Occipital lobe (tissue), 2 donors: ENCODE results near the gene RNGTT. TPM values are rescaled to one million over a fixed set of nuclear protein-coding genes. Genes with fewer than 3 reads are reported as not detected.
"Not testable (repeated sequence)": the region's sequence is repeated elsewhere in the genome, so short reads cannot be mapped to it uniquely, and the experiment has no call there.

Experiments used
- DNase-seq: peaks from one replicate; lab custom pipeline; 2025; lab: John Stamatoyannopoulos, UW
- total RNA-seq: library from RNA; depleted of rRNA; stranded (reverse); fragments of >200 nt; gene quantifications from one replicate; pipeline ENCODE4 v1.2.3, GENCODE V29; 2014

The RNGTT gene
- total RNA-seq, 1 donor from 2014 or later: 87.2 TPM

- no peak for DNase-seq
Measured at GRCh38 chr6:88867841-88868731, 95.3 kb downstream of the RNGTT start.

GRCh38 chr6:88866856-88867255, 96.6 kb downstream of the RNGTT start:
- DNase-seq: no peak

GRCh38 chr6:88865275-88865674, 98.1 kb downstream of the RNGTT start:
- no peak for DNase-seq

GRCh38 chr6:88864359-88865054, 98.9 kb downstream of the RNGTT start:
- DNase-seq: no peak

DNA sequence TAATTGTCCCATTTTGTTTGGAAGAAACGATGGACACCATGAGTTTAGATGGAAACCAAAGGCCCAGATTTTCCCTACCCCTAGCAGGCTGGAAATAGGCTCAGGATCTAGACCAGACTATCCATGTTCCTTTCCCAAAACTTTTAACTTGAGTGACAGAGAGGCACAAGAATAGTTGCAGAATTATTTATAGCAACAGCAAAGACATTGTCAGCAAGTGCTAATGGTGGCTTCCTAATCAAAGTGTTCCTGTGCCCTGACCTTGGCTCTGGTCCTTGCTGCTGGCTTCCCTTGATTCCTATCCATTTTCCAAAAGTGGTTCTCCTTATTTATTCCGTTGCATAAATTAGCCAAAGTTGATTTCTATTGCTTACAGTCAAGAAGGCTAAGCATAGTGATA, 103.1 kb downstream of the RNGTT start:
- no peak for DNase-seq

GRCh38 chr6:88858455-88858854, 105.0 kb downstream of the RNGTT start:
- DNase-seq: no peak

- DNase-seq: no peak
Measured at GRCh38 chr6:88856566-88856965, 106.9 kb downstream of the RNGTT start.

DNA sequence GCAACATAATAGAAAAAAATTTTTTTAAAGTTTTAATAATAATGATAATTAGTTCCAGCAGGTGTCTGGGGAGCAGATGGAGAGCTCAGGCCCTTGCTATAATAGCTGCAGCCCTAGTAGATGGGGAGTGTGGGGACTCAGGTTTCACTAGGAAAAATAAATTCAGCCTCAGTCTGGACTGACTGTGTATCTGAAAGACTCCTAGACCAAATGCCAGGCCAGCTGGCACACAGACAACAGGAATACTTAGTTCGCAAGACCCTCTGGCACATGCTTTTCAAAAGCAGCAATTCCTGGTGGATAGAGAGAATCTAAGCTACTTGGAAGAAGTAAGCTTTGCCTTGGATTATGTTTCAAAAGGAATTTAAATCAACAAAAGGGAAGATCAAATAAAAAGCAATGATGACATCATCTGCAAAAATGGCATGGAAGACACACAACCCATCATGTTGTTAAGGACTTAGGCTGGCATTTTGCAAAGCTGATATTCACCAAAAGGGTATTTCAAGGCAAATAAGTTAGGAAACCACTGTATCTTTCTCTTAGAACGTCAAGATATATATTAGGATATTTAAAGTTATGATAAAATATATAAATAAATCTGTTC, 107.8 kb downstream of the RNGTT start:
- DNase-seq: no peak

GRCh38 chr6:88852775-88853174, 110.6 kb downstream of the RNGTT start:
- DNase-seq: no peak

DNA sequence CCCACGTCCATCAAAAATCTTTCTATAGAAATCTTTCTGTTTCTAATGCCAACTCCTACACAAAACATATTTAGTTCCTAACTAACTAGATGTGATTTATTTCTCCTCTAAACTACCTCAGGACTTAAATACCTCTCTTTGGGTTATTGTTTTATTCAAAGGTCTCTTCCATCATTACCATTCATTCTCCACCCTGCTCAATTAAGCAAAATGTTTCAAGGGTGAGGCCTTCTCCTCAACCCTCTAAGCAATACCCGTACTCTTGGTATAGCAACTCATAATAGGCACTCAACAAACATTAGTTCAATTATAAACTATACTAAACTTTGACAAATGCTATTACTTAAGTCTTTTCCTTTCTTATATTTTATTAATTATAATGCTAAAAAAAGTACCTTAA, 111.4 kb downstream of the RNGTT start:
- no peak for DNase-seq

- DNase-seq: no peak
Measured at GRCh38 chr6:88848870-88849269, 114.5 kb downstream of the RNGTT start.

- DNase-seq: no peak
Measured at GRCh38 chr6:88843040-88843439, 120.4 kb downstream of the RNGTT start.

DNA sequence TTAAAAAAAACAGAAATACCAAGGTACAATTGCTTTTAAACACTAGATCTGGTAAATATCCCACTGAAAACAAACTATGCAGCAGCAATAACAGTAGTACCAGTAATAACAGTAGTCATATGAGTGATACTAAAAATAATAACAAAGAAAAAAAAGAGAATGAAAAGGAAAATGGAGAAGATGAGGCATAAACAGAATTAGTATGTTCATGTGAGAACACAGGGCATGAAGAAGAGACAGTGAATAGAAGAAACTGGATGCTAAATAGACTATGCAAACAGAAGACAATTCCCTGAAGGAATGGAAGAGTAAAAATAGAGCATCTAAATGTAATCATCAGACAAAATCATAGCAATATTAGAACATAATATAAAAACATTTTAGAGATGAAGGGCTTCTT, 121.1 kb downstream of the RNGTT start:
- no peak for DNase-seq

DNA sequence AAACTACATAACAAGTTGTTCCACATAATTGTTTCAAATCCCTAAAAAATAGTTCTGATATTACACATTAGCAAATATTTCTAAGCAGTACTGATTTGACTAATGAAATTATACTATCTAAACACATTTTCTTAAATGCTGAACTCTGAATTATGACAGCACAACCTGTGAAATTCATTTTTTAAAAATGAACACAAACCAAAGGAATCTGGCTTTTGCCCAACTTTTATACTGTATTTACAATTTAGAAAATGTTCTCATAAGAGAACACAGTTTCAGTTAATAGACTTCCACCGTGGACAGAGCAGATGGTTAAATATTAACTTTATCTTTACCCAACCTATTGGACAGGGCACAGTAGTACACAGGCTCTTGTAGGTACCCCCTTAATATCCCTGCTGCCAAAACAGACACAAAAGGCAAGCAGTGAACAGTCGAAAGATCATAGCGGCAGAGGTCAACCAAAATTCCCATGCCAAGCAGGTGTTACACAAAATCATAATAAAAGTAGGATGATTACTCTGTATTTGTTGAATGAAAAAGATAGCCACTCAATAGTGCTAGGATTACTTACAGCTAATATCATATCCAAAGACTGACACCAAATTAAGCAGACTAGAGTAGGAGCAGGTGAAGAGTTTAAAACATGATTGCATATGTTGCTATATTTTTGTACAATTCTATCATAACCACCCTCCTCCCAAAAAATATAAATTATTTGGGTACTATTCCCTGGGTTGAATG, 122.5 kb downstream of the RNGTT start:
- DNase-seq: no peak

DNA sequence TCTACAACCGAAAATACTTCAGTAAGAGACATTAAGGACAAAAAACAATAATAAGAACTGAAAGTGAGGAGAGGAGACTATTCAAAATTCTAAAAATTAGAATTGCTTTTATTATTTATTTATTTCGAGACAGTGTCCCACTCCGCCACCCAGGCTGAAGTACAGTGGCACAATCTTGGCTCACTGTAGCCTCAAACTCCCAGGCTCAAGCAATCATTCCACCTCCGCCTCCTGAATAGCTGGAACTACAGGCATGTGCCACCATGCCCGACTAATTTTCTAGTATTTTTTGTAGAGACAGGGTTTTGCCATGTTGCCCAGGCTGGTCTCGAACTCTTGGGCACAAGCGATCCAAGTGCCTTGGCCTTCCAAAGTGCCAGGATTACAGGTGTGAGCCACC, 123.1 kb downstream of the RNGTT start:
- no peak for DNase-seq

- no peak for DNase-seq
Measured at GRCh38 chr6:88839280-88839679, 124.1 kb downstream of the RNGTT start.

- no peak for DNase-seq
Measured at GRCh38 chr6:88835210-88835609, 128.2 kb downstream of the RNGTT start.

DNA sequence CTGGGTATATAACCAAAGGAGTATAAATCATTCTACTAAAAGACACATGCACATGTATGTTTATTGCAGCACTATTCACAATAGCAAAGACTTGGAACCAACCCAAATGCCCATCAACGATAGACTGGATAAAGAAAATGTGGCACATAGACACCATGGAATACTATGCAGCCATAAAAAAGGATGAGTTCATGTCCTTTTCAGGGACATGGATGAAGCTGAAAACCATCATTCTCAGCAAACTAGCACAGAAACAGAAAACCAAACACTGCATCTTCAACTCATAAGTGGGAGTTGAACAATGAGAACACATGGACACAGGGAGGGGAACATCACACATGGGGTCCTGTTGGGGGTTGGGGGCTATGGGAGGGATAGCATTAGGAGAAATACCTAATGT, 130.3 kb downstream of the RNGTT start:
- not testable (repeated sequence) for DNase-seq

- DNase-seq: not testable (repeated sequence)
Measured at GRCh38 chr6:88827599-88827998, 135.8 kb downstream of the RNGTT start.

DNA sequence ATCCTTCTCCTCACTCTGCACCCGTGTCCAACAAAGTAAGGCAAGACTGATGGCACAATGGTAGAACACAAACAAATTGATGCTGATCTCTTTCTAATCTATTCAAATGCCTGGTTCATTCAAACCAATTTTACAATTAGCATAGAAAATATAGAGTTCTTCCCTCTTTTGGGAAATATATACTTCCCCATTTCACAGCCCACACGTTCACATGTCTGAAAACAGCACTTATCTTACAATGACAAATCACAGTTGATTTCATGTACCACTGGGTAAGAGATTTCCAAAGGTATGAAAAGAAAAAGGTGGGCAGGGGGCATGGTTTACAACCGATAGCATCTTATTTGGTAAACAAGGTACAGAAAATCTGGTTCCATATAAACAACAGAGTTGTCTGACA, 137.6 kb downstream of the RNGTT start:
- DNase-seq: no peak

GRCh38 chr6:88823998-88824397, 139.4 kb downstream of the RNGTT start:
- no peak for DNase-seq

GRCh38 chr6:88815491-88815890, 147.9 kb downstream of the RNGTT start:
- no peak for DNase-seq
